SIG-M5 treated with dmso at 0.1 percent for 504 hours (cell line): ENCODE results near the gene HIVEP1.
"Not testable (repeated sequence)": the region's sequence is repeated elsewhere in the genome, so short reads cannot be mapped to it uniquely, and the experiment has no call there.

ENCODE experiments used
- DNase-seq: peaks from one replicate; lab custom pipeline; 2025; ENCODE audit not compliant: unreplicated experiment; lab: John Stamatoyannopoulos, UW

The HIVEP1 gene

DNA sequence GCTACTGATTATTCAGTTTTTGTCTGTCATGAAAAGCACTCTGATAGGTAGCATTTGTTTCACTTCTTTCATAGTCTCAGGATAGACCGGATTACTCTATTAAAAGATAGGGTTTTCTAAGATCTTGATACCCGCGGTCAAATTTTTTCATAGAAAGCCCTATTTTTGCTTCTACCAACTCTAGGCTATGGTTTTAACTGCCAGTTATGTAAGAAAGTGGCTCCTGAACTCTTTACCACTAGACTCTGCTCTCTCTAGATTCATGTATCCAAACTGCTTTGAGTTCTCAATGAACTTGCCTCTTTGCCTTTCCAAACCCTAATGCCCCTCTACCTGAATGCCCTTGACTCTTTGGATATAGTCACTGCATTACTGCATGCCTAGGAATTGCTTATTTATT is 70.3 kb downstream of the HIVEP1 start:
- no peak for DNase-seq

DNA sequence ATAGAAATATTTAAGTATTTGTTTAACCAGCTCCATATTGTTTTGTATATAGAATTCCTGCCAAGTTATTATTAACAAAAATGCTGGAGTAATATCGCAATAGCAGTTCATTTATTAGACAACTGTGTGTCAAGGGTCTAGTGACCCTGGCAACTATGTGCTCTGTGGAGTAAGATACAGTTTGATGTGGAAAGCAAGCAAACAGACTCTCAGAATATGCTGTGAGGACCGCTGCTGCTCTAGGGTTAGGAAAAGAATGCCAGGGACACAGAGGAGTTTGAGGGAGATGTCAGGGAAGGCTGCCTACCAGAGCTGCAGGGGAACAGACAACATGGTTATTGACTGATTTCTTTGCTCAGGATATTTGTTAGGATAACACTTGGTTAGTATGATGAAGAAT is 71.2 kb downstream of the HIVEP1 start:
- no peak for DNase-seq

DNA sequence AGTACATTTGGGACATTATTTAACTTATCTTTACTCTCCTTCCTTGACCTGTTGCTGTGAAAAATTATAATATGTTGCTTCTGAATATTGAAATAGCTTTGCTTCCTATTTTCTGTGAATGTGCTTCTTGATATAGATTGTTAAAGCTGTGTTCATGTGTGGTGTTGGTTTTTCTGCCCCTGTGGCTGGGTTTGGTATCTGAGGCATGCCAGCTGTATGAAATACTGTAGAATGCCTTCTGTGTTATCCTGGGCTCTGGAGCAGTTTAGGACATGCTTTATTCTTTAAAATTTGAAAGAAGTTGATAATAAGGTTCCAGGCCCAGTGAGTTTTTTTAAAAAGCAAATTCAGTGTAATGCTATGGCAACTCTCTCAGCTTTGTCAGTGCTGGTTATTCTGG is 71.7 kb downstream of the HIVEP1 start:
- no peak for DNase-seq

DNA sequence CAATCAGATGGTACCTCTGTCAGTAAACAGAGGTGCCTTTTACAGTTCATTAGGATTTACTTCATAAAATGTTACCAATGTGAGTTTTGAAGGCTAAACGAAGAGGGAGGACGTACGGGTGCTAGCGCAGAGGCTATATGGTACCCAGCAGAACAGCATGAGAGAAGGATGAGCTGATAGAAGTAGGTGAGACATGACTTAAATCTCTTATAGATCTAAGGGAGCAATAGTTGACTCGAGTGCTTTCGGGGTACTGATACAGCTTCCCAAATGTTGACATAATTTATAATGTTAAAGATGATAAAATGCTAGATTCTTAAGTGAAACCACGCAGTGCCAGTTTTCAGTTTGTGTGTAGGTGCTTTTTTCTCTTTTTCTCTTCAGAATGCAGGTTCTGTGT is 72.6 kb downstream of the HIVEP1 start:
- DNase-seq: no peak

DNA sequence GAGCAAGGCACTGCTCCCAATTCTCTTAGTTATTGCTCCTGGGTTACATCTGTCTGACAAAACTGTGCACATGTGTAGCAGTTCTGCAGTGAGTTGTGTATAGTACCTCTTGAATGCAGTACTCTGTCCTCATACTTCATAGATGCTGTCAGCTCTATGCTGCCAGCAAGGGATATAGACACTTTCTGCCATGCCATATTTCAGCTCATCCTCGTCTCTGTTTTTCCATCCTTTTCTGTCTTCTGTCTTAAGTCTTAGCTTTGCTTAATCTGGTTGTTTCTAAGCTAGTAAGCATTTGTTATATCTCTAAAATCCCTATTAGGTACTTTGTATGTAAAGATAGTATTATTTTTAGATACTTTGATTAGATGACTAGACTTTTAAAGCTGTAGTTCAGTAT is 76.4 kb downstream of the HIVEP1 start:
- no peak for DNase-seq

DNA sequence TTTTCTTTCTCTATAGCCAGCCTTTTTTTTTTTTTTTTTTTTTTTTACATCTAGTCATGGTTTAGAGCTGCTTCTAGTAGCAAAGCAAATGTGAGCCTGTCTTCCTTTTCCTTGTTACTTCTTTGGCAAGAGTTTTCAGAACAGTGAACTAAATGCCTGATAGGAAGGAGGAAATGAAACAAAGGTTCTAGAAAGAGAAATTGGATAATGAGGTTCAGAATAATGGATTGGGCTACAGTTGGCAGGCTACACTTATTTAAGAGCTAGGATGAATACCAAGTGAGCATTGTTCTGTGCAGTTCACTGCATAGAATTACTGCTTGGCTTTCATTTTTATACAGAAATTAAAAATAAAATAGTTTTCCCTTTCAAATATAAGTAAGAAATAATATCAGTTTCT is 78.6 kb downstream of the HIVEP1 start:
- no peak for DNase-seq

DNA sequence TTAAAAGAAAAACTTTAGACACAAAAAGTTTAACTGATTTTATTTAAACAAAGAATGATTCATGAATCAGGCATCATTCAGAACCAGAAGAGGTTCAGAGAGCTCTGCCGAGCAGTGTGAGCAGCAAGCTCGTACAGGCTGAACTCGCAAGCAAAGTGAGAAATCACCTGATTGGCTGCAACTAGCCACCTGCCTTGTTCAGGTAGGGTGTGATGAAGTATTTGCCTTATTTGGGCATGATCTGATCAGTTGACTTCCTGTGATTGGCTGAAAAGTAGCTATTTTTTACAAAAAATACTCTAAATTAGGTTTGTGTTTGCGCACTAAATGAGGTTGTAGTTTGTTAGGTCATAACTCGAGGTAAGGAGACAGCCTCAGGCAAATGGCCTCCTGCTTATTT is 80.7 kb downstream of the HIVEP1 start:
- no peak for DNase-seq

DNA sequence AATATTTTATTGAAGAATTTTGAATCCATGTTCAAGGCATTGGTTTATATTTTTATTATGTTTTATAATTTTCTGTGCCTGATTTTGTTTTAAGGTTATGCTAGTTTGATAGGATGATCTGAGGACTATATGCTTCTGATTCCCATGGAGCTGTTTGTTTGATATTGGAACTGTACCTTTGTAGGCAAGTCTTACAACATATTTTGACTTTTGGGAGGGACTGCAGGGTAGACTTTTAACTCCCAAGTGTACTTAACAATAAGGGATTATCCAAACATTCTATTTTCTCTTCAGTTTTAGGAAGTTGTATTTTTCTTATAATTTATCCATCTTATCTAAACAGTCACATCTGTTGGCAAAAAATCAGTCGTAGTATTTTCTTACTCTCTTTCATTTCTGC is 82.6 kb downstream of the HIVEP1 start:
- DNase-seq: no peak

DNA sequence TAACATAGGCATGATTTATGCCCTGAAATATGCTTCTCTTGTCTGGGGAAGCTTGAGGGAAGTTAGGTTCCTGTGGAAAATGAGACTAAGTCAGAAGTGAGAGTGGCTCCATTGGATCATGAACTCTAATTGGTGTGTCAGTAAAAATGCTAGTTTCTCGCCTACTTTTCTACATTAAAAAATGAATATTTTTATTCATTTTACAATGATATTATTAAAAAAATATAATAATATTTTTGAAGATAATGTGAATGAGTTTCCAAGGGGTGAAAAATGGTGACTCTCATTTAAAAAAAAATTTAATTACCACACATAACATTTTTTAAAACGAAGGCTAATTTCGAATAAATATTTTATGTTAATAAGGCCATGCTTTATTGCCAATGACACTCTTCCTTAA is 84.2 kb downstream of the HIVEP1 start:
- no peak for DNase-seq

DNA sequence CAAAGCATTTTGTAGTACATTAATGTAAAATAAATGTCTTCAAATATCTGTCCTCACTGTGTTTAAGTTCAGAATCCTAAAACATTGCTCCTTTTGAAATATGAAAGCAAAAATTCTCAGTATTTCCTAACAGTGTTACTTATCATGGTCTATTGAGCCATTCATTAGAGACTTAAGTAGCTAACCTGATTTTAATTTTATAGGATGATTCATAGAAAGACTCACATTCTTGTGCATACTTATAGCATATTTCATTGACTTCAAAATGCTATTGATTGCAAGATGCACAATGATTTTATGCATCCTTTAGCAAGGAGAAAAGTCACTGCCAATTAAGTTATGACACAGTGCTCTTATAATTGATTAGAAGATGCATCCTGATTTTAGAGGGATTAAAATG is 85.7 kb downstream of the HIVEP1 start:
- no peak for DNase-seq

DNA sequence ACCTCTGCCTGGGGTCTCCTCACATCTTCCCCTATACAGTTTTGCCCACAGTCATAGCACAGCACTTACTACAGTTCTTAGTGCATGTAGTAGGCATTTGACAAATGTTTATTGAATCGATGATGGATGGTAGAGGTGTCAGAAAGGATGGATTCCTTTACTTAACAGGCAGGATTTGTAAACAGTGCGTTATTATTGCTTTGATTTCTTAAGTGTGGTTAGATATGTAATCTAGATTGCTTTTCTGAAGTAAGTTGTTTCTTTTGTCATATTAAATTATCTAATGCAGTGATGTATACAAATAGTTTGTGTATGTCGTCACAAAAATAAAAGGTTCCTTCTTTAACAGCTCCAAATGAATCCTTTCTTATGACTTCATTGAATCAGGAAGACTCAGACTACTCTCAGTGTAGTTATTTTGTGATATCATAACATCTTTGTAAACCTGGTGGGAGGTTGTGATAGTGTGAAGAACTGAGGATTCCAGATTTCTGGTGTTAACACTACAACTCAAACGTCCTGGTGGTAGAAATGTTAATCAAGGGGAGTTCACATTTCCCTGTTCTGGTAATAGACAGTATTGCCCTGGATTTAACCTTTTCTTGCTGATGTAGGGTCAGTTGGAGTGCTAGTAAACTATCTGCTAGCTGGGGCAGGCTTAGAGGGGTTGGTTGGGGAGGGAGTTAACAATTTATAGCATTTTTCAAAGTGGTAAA is 87.7 kb downstream of the HIVEP1 start:
- DNase-seq: no peak

DNA sequence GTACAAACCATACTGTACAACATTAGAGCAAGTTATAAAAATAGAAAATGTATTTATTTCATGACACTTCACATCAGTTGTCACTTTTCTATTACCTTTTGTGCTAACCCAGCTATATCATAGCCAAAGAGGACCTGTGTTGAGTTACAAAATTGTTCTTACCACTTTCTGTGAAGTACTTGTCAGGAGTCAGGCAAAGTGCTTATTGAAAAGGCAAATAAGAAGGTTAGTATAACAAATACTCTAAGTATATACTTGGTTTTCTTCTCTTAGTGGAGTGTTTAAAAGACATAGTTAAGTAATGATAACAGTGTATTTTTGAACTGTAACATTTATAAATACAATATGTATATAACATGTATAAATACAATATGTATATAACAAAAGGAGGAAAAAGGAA is 88.9 kb downstream of the HIVEP1 start:
- no peak for DNase-seq

DNA sequence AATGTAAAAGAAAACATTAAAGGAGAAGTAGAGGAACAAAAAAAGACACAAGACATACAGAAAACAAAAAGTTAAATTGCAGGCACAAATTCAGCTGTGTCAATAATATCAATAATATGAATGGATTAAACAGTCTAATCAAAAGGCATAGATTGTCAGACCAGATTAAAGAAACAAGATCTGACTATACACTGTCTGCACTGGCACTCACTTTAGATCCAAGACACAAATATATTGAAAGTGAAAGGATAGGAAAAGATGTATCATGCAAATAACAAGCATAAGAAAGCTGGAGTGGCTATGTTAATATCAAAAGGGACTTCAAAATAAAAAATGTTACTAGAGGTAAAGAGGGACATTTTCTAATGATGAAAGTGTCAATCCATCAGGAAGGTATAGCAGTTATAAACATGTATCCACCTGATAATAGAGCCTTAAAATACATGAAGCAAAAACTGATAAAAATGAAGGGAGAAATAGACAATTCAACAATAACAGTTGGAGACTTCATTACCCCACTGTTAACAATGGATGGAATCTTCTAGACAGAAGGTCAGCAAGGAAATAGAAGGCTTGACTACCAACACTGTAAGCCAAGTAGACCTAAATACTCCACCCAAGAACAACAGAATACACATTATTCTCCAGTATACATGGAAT is 89.7 kb downstream of the HIVEP1 start:
- no peak for DNase-seq

DNA sequence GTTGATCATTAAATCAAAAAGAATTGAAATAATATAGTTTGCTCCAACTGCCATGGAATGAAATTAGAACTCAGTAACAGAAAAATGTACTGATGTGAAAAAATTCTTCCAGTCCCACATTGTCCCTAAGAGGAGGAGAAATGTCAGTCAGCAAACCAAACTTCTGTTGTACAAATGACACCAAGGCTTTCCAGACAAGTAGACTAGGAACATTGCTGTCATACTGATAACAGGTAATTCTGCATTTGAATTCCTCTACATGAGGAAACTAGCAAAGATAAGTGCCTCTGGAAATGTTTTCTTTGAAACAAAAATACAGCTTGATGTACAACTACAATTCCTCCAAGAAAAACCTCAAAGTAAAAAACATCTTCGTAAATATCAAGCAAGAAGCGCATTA is 90.2 kb downstream of the HIVEP1 start:
- DNase-seq: no peak

DNA sequence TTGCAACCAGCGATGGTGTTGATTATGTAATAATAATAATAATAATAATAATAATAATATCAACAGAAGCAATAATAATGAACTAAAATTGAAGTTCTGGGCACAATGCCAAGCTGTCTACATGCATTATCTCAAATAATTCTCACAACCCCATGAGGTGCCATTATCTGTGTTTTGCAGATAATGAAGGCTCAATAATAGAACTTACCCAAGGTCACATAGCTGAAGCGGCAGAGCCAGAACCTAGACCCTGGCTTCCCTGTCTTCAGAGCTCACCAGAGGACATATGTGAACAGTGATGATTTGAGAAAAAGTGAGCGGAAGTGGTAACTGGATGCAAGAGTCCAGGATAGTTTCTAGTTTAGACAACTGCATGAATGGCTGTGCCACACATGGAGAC is 91.0 kb downstream of the HIVEP1 start:
- DNase-seq: no peak

DNA sequence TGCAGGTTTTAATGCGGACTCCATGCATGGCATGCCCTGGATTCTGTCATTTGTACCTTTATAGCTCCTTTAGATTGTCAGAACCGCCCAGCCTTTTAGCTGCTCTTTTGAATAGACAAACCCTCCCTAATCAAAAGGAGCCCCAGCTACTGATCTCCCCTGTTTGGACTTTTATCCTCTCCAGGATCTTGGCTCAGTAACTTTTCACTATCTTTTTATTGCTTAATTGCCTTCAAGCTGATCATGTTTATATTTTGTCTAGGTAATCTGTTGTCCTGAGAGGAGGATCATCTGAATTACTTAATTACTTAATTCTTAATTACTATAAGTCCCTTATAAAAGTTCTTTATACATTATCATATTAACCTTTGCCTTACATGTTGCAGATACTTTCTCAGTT is 93.2 kb downstream of the HIVEP1 start:
- no peak for DNase-seq

DNA sequence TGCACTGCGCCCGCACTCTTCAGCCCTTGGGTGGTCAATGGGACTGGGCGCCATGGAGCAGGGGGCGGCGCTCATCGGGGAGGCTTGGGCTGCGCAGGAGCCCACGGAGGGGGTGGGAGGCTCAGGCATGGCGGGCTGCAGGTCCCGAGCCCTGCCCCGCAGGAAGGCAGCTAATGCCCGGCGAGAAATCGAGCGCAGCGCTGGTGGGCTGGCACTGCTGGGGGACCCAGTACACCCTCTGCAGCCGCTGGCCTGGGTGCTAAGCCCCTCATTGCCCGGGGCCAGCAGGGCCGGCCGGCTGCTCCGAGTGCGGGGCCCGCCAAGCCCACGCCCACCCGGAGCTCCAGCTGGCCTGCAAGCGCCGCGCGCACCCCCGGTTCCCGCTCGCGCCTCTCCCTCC is 96.3 kb downstream of the HIVEP1 start:
- DNase-seq: not testable (repeated sequence)

DNA sequence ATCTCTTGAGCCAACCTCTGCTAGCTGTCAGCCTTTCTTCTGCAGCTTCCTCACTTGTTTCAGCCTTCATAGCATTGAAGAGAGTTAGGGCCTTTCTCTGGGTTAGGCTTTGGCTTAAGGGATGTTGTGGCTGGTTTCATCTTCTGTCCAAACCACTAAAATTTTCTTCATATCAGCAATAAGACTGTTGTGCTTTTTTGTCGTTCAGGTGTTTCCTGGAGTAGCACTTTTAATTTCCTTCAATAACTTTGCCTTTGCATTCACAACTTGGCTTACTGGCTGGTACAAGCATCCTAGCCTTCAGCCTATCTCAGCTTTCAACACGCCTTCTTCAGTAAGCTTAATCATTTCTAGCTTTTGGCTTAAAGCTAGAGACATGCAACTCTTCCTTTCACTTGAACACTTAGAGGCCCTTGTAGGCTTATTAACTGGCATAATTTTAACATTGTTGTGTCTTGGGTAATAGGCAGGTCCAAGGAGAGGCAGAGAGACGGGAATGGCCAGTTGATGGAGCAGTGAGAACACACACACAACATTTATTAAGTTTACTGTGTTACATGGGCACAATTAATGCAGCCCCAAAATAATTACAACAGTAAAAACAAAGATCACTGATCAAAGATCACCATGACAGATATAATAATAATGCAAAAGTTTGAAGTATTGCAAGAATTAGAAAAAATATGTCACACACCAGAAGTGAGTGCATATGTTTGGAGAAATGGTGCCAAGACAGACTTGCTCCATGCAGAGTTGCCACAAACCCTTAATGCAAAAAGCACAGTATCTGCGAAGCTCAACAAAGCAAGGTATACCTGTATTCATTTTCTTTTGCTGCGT is 98.6 kb downstream of the HIVEP1 start:
- no peak for DNase-seq

DNA sequence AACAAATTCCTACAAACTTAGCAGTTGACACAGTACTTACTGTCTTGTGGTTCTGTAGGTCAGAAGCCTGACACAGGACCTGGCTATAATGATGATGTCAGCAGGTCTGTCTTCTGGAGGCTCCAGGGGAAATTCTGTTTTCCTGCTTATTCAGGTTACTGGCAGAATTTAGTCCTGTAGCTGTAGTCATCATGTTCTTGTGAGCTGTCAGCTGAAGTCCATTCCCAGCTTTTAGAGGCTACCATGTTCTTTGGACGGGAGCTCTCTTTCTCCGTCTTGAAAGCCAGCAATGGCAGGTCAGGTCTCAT is 99.2 kb downstream of the HIVEP1 start:
- DNase-seq: no peak

DNA sequence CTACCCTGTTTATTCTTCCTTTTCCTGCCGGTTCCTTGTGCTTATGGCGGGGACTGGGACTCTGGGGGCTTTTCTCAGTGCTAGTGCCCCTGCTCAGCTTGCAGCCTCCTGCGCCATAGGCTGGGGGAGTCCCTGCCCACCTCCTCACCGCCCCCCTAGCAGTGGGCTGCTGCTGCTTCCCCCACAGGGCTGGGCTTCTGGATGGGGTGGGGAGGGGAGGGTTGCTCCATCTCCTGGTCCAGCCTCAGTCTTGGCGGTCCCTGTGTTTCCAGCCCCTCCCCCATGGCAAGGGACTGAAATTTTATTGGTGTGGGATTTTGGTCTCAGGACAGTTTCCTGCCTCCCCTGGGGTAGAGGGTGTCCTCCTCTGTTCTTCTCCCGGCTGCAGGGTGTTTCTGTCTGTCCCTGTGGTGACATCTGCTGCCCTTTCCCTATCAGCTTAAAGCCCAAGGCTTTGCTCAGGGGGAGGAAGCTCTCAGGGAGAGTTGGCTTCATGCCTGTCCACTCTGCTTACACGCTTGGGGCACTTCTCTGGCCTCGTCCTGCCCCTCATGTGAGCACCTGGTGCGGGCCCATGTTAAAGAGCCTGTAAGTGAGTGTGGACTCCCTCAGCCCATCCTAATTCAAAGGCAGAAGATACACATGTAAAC is 100.6 kb downstream of the HIVEP1 start:
- no peak for DNase-seq

DNA sequence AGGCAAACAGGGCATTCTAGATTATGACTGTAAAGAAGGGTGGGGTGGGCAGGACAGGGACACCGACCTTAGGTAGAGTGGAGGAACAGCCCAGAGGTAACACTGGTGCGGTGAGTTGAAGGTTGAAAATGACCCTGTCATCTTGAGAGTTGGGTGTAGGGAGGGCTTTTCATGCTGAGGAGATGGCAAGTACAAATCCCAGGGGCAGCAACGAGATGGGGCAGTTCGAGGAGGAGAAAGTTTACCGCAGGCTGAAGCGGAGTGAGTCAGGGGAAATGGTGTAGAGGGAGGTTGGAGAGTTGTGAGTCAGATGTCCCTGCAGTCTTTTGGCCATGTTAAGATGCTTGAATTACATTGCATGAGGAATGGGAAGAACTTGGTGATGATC is 101.1 kb downstream of the HIVEP1 start:
- DNase-seq: no peak

DNA sequence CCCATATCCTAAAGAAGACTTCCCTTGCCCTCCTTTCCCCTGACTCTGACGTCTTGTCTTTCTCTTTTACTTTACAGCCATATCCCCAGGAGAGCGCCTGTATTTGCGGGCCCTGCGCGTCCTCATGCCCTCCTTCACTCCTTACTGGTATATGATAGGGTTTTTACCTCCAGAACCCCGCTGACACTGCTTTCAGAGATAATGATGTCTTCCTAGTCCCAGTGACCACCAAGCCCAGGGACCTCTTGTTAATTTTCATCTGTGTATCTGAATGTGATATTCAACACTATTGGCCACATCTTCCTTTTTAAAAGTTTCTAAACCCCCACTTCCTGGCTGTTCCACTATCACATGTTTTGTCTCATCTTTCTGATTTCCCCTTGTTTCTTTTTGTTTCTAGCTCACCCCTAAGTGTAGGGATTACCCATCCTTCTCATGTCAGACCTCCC is 102.0 kb downstream of the HIVEP1 start:
- no peak for DNase-seq
